OCI-LY7 (cell line): ENCODE results near the gene GFY. TPM values are rescaled to one million over a fixed set of nuclear protein-coding genes. Genes with fewer than 3 reads are reported as not detected.

Experiments
- BruUV-seq: library from RNA; stranded (reverse); fragments of 400-500 nt; replicated peaks from 2 replicates; lab custom pipeline; 2021; lab: Mats Ljungman, UMichigan
- CTCF ChIA-PET: fragments of 300-600 bp; sonication (Branson Sonifier 250); formaldehyde crosslinking; loops from one replicate; lab custom pipeline; 2022; ENCODE audit warnings: antibody characterized with exemption; ENCODE audit not compliant: unreplicated experiment; lab: Charles Lee
- POLR2A ChIA-PET: fragments of 300-600 bp; sonication (Branson Sonifier 250); formaldehyde crosslinking; loops from one replicate; lab custom pipeline; 2022; ENCODE audit warnings: antibody characterized with exemption; lab: Charles Lee
- DNase-seq: peaks from one replicate; pipeline ENCODE4 v3.0.0-alpha.2; 2015; ENCODE audit warnings: low spot score
- H2AFZ ChIP-seq: fragments of 200-600 bp; sonication (generic), shearing (Covaris generic); 2 replicates; pipeline ENCODE4 v1.6.1; 2014; ENCODE audit warnings: mild to moderate bottlenecking, antibody characterized with exemption, low read length, moderate library complexity
- H3K27ac ChIP-seq: fragments of 200-600 bp; sonication (generic); 2 replicates; pipeline ENCODE4 v1.5.1; 2014; ENCODE audit warnings: mixed run types, low read depth, mild to moderate bottlenecking, moderate library complexity, low read length, inconsistent platforms; ENCODE audit not compliant: poor library complexity, severe bottlenecking
- H3K36me3 ChIP-seq: fragments of 200-600 bp; sonication (generic); 2 replicates; pipeline ENCODE4 v1.6.1; 2014; ENCODE audit warnings: mild to moderate bottlenecking, antibody characterized with exemption, low read length, moderate library complexity, mixed read lengths; ENCODE audit not compliant: insufficient read depth
- H3K4me1 ChIP-seq: fragments of 200-600 bp; sonication (generic); 2 replicates; pipeline ENCODE4 v1.5.1; 2014; ENCODE audit warnings: mild to moderate bottlenecking, low read length; ENCODE audit not compliant: insufficient read depth, poor library complexity, severe bottlenecking
- H3K4me2 ChIP-seq: fragments of 200-600 bp; sonication (generic); 2 replicates; pipeline ENCODE4 v1.6.1; 2014; ENCODE audit warnings: mild to moderate bottlenecking, low read length
- H3K4me3 ChIP-seq: fragments of 200-600 bp; sonication (generic); 2 replicates; pipeline ENCODE4 v1.5.1; 2014; ENCODE audit warnings: mild to moderate bottlenecking, low read depth, low read length; ENCODE audit not compliant: poor library complexity, severe bottlenecking
- H3K79me2 ChIP-seq: fragments of 200-600 bp; sonication (generic); 2 replicates; pipeline ENCODE4 v1.6.1; 2016; ENCODE audit warnings: low read depth, mild to moderate bottlenecking, low read length, moderate library complexity, mixed read lengths; ENCODE audit not compliant: insufficient read depth
- H3K9me2 ChIP-seq: fragments of 200-600 bp; sonication (generic); 2 replicates; pipeline ENCODE4 v1.6.1; 2016; ENCODE audit warnings: mild to moderate bottlenecking, low read length, mixed read lengths; ENCODE audit not compliant: insufficient read depth
- H3K9me3 ChIP-seq: fragments of 200-600 bp; sonication (generic); 2 replicates; pipeline ENCODE4 v1.6.1; 2014; ENCODE audit warnings: mild to moderate bottlenecking, mixed run types, low read length, mixed read lengths
- H4K20me1 ChIP-seq: fragments of 200-600 bp; sonication (generic); 2 replicates; pipeline ENCODE4 v1.6.1; 2014; ENCODE audit warnings: mild to moderate bottlenecking, antibody characterized with exemption, low read length, moderate library complexity, mixed read lengths; ENCODE audit not compliant: insufficient read depth
- CTCF ChIP-seq: fragments of 200-600 bp; sonication (generic); conservative IDR thresholded peaks from 2 replicates; pipeline ENCODE4 v1.5.1; 2014; ENCODE audit warnings: mild to moderate bottlenecking, antibody characterized with exemption, low read length, moderate library complexity, mixed read lengths
- EZH2phosphoT487 ChIP-seq: fragments of 200-600 bp; sonication (generic); IDR thresholded peaks from 2 replicates; pipeline ENCODE4 v1.6.1; 2018; ENCODE audit warnings: low read depth, borderline replicate concordance, mild to moderate bottlenecking, mixed run types, antibody characterized with exemption, low read length, moderate library complexity, mixed read lengths
- intact Hi-C: fragments of 100-400 bp; cut with micrococcal nuclease; formaldehyde crosslinking; loops from one replicate; pipeline ENCODE4 v1.10.0; 2022; ENCODE audit not compliant: unreplicated experiment
- total RNA-seq, 2 experiments: library from RNA; depleted of rRNA in 1 of 2; stranded (reverse); fragments of >200 nt in 1 of 2; shearing (Covaris generic) in 1 of 2; gene quantifications; 2 replicates each; pipeline ENCODE4 v1.2.3, GENCODE V29; 2014 to 2022

Gene GFY
- total RNA-seq, 2 experiments from 2014 or later = not detected

GRCh38 chr19:49421878-49422202 lies 3.3 kb upstream of the GFY start:
- Histone ChIP-seq H4K20me1 (no peaks in the 10 kb centered on the region), H3K4me3 (no peak overlapping the region), H3K4me2 (peak overlapping the region; percentile 68), H2AFZ (0 out of 2 replicates have a peak overlapping the region, but pooled peaks have one; percentile 19), H3K27ac (no peak overlapping the region), H3K79me2 (no peaks in the 10 kb centered on the region), H3K36me3 (no peaks in the 10 kb centered on the region), H3K9me3 (no peaks in the 10 kb centered on the region), H3K4me1 (peaks cover 64% of the 10 kb centered on the region), H3K9me2 (no peaks in the 10 kb centered on the region)
- DNase-seq = no peak
- ChIA-PET CTCF (interaction anchor here (0.9 kb wide), 1 partner anchor 11 kb away, joined by 3 read pairs; no protein-coding TSS in a partner anchor), POLR2A (interaction anchor here (0.5 to 0.8 kb wide), 2 partner anchors 10 to 68 kb away, joined by 3 read pairs; no protein-coding TSS in a partner anchor)
- TF ChIP-seq EZH2phosphoT487 (no peak), CTCF (no peak)
- BruUV-seq = no TSS peak
- intact Hi-C loops = no loop called here

- no peak for DNase-seq
- H2AFZ ChIP-seq = no peak overlapping the region
- H3K27ac ChIP-seq = no peak overlapping the region
- intact Hi-C loops = no loop called here
- no TSS peak for BruUV-seq
- ChIA-PET CTCF (interaction anchor here (0.9 kb wide), 1 partner anchor 12 kb away, joined by 3 read pairs; no protein-coding TSS in a partner anchor), POLR2A (interaction anchor here (0.8 kb wide), 1 partner anchor 10 kb away, joined by 3 read pairs; no protein-coding TSS in a partner anchor)
- H4K20me1 ChIP-seq = no peaks in the 10 kb centered on the region
- no peaks in the 10 kb centered on the region for H3K9me3 ChIP-seq
- H3K36me3 ChIP-seq = no peaks in the 10 kb centered on the region
- H3K9me2 ChIP-seq = no peaks in the 10 kb centered on the region
- peaks cover 63% of the 10 kb centered on the region for H3K4me1 ChIP-seq
- no peak overlapping the region for H3K4me3 ChIP-seq
- TF ChIP-seq CTCF (peak; percentile 55; the same call in 1 of the 2 replicates), EZH2phosphoT487 (no peak)
- no peaks in the 10 kb centered on the region for H3K79me2 ChIP-seq
- no peak overlapping the region; the same call in 1 of the 2 replicates for H3K4me2 ChIP-seq
Observed at GRCh38 chr19:49422407-49423070, 2.6 kb upstream of the GFY start.
